ENCODE results near the gene KCNJ16. TPM values are rescaled to one million over a fixed set of nuclear protein-coding genes. Genes with fewer than 3 reads are reported as not detected.
"Not testable (repeated sequence)": the region's sequence is repeated elsewhere in the genome, so short reads cannot be mapped to it uniquely, and the experiment has no call there.

Gene KCNJ16
- total RNA-seq, result 6.9 TPM

- FAIRE-seq (no peak), DNase-seq (ENCODE audit: low spot score in 2 of 2) (no peak)
Observed at GRCh38 chr17:70074956-70075355, at the start of gene KCNJ16. Gene KCNJ16 (plus strand): TSS chr17:70075225. CDS start chr17:70132088, 56,863 bp downstream.

GRCh38 chr17:70028397-70028796 is 46.6 kb upstream of the KCNJ16 start:
- no peak for DNase-seq (ENCODE audit: low spot score in 2 of 2)
- no peak for FAIRE-seq

GRCh38 chr17:70028978-70029767 is 45.9 kb upstream of the KCNJ16 start:
- FAIRE-seq (no peak), DNase-seq (ENCODE audit: low spot score in 2 of 2) (no peak)

GRCh38 chr17:70030371-70030770 is 44.7 kb upstream of the KCNJ16 start:
- no peak for FAIRE-seq
- no peak for DNase-seq (ENCODE audit: low spot score in 2 of 2)

GRCh38 chr17:70031341-70031740 is 43.7 kb upstream of the KCNJ16 start:
- DNase-seq (ENCODE audit: low spot score in 2 of 2), result no peak
- no peak for FAIRE-seq

GRCh38 chr17:70033165-70033564 is 41.9 kb upstream of the KCNJ16 start:
- FAIRE-seq (no peak), DNase-seq (ENCODE audit: low spot score in 2 of 2) (no peak)

- DNase-seq (ENCODE audit: low spot score in 2 of 2) (no peak), FAIRE-seq (no peak)
Observed at GRCh38 chr17:70034158-70034557, 40.9 kb upstream of the KCNJ16 start.

- FAIRE-seq (no peak), DNase-seq (ENCODE audit: low spot score in 2 of 2) (no peak)
Observed at GRCh38 chr17:70037498-70037897, 37.5 kb upstream of the KCNJ16 start.

GRCh38 chr17:70040336-70040735 is 34.7 kb upstream of the KCNJ16 start:
- FAIRE-seq, result no peak
- no peak for DNase-seq (ENCODE audit: low spot score in 2 of 2)

- no peak for DNase-seq (ENCODE audit: low spot score in 2 of 2)
- FAIRE-seq, result no peak
Observed at GRCh38 chr17:70041061-70041460, 34.0 kb upstream of the KCNJ16 start.

GRCh38 chr17:70041540-70041939 is 33.5 kb upstream of the KCNJ16 start:
- FAIRE-seq (no peak), DNase-seq (ENCODE audit: low spot score in 2 of 2) (no peak)

- FAIRE-seq, result peak; percentile 51
- not testable (repeated sequence) for DNase-seq (ENCODE audit: low spot score in 2 of 2)
Observed at GRCh38 chr17:70045780-70046179, 29.2 kb upstream of the KCNJ16 start.

GRCh38 chr17:70047619-70048419 is 27.2 kb upstream of the KCNJ16 start:
- FAIRE-seq (no peak), DNase-seq (ENCODE audit: low spot score in 2 of 2) (no peak)

GRCh38 chr17:70049801-70050591 is 25.0 kb upstream of the KCNJ16 start:
- DNase-seq (ENCODE audit: low spot score in 2 of 2) (no peak), FAIRE-seq (no peak)

- no peak for DNase-seq (ENCODE audit: low spot score in 2 of 2)
Observed at GRCh38 chr17:70050931-70051330, 24.1 kb upstream of the KCNJ16 start.

GRCh38 chr17:70053241-70054234 is 21.5 kb upstream of the KCNJ16 start:
- FAIRE-seq, result no peak
- DNase-seq (ENCODE audit: low spot score in 2 of 2), result no peak

More at GRCh38 chr17:70050931-70051330, 24.1 kb upstream of the KCNJ16 start:
- FAIRE-seq, result no peak

GRCh38 chr17:70055000-70055399 is 20.0 kb upstream of the KCNJ16 start:
- no peak for FAIRE-seq
- no peak for DNase-seq (ENCODE audit: low spot score in 2 of 2)

- no peak for FAIRE-seq
- no peak for DNase-seq (ENCODE audit: low spot score in 2 of 2)
Observed at GRCh38 chr17:70059071-70059470, 16.0 kb upstream of the KCNJ16 start.

- DNase-seq (ENCODE audit: low spot score in 2 of 2) (no peak), FAIRE-seq (no peak)
Observed at GRCh38 chr17:70059649-70060048, 15.4 kb upstream of the KCNJ16 start.

GRCh38 chr17:70060415-70060814 is 14.6 kb upstream of the KCNJ16 start:
- DNase-seq (ENCODE audit: low spot score in 2 of 2) (no peak), FAIRE-seq (no peak)

Data from frontal cortex (tissue), 4 donors.